Activated CD8-positive, alpha-beta memory T cell treated with anti-CD3 and anti-CD28 coated beads, Interleukin-2, amount 50 U/mL, for 24 hours (primary cell): ENCODE results near the gene CLCN7.

Source experiments
- DNase-seq: peaks from one replicate; pipeline ENCODE4 v3.0.0-alpha.2; 2020; ENCODE audit errors: extremely low read depth

The CLCN7 gene, protein sequence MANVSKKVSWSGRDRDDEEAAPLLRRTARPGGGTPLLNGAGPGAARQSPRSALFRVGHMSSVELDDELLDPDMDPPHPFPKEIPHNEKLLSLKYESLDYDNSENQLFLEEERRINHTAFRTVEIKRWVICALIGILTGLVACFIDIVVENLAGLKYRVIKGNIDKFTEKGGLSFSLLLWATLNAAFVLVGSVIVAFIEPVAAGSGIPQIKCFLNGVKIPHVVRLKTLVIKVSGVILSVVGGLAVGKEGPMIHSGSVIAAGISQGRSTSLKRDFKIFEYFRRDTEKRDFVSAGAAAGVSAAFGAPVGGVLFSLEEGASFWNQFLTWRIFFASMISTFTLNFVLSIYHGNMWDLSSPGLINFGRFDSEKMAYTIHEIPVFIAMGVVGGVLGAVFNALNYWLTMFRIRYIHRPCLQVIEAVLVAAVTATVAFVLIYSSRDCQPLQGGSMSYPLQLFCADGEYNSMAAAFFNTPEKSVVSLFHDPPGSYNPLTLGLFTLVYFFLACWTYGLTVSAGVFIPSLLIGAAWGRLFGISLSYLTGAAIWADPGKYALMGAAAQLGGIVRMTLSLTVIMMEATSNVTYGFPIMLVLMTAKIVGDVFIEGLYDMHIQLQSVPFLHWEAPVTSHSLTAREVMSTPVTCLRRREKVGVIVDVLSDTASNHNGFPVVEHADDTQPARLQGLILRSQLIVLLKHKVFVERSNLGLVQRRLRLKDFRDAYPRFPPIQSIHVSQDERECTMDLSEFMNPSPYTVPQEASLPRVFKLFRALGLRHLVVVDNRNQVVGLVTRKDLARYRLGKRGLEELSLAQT

DNA sequence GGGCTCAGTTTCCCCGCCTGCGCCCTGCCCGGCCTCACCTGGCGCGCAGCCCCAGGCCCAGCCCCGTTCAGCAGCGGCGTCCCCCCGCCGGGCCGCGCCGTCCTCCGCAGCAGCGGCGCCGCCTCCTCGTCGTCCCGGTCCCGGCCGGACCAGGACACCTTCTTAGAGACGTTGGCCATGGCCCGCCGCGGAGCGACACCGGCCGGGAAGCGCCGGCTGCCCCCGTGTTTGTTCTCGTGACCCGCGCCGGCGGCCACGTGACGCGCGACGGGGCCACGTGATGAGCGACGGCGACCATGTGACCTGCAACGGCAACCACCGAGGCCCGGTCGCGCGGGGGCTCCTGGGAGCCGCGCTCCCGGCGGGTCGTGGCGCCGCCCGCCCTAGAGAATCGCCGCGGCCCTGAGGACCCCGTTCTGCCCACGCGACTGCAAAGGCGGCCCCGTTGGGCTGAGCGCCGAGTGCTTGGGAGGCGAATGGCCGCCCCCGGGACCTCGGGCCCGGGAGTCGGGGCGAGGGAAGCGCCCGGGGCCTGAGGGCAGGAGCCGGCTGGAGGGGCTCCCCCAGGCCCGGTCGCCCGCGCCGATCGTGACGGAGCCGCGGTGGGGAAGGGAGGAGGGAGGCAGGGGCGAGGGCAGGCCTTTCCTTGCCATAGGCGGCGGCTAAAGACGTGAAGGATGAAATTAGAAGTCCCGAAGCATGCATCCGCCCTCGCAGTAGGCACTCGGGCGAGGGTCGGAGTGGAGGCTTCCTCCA lies at the start of gene CLCN7:
Gene CLCN7, minus strand, starts transcription at position 233 of the 756 bp plus-strand sequence. Its CDS starts 54 bp downstream, at position 179.
- DNase-seq: peak; percentile 76

DNA sequence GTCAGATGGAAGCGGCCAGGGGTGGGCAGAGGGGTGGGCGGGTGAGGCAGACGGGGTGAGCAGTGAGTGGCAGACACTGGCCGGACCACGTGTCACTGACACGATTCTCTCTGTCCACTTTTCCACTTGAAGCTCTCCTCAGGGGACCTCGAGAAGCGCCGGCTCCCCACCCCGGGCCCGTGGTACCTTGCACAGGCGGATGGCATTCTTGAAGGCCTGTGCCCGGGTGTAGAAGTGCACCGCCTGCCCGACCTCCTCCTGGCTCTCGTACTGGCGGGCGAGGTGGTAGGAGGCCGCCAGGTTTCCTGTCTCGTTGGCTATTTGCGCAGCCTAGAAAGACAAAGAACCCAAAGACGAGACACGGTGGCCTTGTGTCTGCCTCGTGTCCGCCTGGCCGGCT lies 49.5 kb upstream of the CLCN7 start:
- DNase-seq: no peak

DNA sequence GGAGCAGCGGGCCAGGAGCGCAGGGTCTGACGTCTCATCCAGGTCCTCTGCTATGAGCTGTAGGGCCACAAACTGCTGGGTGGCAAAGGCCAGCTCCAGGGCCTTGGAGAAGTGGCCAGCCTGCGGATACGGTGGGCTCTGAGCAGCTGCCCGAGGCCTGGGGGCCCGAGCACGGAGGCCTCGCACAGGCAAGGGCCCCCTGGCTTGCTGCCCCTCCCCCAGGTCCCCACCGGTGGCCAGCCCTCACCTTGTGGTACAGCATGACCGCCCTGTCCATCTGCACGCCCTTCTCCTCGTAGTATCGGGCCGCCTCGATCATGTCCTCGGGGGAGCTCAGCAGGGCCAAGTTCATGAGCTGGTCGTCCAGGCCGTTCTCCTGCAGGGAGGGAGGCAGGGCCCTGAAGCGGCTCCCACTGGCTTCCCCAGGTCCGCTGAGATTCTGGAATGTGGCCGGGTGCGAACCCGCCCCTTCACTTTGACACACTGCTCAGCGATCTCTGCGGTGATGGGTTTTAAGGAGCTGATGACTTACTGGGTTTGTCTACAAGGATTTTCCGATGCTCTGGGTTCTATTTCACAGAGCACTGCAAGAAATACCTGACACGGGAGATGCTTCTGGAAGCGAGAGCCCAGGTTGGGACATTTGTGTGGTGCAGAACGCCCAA lies 48.9 kb upstream of the CLCN7 start:
- no peak for DNase-seq

DNA sequence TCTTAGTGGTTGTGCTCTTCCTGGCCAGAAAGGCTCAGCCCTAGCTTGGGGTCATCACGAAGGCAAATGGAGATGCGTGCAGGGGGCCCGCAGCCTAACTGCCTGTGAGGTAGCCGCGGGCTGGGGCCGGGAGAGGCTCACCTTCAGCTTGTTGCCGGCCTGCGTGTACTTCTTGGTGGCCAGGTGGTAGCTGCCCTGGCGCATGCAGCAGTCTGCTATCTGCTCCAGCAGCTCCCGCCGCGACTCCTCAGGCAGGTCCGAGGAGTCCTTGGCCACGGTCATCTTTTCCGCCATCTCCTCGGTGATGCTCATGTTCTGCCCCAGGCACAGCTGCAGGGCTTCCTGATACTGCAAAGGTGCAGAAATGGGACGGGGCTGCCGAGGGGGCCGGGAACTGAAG lies 45.6 kb upstream of the CLCN7 start:
- no peak for DNase-seq

DNA sequence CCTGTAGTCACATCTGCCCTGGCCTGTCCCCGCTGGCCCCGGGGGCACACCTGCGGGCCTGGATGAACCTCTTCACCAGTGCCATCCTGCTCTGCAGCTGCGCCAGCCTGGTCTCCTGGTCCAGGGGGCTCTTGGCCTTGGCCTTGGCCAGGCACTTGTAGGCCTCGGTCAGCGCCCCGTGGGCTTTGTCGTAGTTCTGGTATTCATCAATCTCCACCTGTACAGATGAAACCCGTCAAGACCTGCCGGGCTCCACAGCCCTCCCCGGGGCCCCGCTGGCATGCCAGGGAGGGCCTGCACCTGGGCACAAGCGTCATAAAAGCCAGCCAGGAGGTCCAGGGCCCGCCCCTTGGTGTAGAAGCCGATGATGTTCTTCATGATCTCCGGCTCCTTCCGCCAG lies 45.0 kb upstream of the CLCN7 start:
- no peak for DNase-seq

DNA sequence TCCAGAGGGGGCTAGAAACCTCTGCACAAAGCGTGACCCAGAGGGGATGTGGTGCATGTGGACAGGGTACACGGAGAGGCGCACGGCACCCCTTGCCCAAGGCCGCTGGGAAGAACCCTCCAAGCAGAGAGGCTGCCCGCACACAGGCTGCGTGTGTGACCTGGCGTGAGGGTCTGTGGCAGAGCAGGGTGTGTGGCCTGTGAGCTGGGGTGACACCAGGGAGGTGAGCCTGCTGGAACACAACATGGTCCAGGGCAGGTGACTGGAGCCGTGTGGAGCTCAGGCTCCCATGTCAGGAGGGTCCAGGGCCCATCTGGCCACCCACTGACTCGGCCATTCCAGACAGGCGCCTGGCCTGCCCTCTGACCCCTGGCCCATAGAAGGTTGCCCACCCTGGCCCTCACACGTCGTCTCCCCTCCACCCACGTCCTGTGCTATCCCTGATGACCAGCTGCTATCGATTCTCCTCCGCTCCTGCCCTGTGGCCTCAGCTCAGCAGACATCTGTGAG lies 43.9 kb upstream of the CLCN7 start:
- no peak for DNase-seq

DNA sequence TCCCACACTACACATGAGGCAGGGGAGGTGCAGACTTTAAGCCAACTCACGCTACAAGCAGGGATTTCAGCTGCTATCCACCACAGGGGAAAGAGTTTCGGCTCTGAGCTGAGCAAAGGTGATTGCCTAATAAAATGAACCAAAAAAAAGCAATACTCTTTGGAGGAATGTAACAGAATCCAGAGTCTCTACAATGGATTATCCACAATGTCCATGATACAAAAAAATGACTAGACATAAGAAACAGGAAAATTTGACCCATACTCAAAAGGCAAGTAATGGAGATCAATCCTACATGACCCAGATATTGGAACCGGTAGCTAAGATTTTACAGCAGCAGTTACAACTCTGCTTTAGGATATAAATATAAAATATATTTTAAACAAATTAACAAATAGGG lies 39.7 kb upstream of the CLCN7 start:
- no peak for DNase-seq

DNA sequence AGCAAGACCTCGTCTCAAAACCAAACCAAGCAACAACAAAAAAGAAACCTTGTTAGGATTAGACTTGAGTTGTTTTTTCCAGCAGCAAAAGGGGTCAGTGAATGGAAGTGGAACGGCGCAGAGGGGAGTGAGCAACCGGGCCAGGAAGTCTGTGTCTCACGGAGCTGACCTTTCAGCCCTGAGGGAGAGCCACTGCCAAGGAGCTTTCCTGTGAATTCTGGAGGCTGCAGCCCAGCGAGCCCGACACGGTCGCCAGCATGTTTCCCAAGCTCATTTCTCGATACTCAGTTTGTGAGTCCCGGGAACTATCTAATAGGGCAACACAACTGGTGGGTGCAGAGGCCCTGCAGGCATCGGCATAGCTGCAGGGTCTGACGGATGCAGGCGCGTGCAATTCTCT lies 37.9 kb upstream of the CLCN7 start:
- DNase-seq: no peak

DNA sequence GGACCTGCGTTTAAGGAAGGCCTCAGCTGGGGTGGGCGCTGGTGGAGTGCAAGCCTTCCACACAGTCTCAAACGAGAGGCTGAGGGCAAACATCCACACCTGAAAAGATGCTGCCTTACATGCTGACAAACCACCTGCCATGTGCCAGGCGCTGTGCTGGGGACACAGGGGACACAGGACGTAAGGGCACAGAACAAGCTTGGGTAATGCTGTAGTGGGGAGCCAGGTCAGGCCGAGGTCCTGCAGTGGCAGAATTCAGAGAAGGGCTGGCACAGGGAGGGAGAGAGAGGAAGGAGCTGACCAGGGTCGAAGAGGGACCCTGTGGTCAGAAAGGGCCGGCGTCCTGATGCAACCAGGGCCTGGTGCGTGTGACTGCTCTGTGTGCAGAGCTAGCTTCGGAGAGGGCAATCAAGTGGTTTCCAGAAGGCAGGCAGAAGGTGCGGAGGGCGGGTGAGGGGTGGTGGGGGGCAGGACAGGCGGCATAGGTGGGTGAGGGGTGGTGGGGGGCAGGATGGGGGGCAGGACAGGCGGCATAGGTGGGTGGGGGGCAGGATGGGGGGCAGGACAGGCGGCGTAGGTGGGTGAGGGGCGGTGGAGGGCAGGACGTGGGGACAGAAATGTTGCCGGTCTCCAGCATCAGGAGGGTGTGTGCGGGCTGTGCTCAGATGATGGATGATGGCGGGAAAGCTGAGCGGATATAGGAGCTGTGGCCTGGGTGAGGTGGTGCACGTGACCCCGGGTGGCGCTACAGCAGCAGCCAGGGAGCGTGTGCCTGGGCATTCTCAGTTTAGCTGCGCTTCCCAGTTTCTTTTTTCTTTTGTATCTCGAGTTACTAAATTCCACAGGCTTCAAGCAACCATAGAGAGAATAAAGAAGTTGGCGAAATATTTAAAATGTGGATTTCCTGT lies 37.1 kb upstream of the CLCN7 start:
- no peak for DNase-seq

DNA sequence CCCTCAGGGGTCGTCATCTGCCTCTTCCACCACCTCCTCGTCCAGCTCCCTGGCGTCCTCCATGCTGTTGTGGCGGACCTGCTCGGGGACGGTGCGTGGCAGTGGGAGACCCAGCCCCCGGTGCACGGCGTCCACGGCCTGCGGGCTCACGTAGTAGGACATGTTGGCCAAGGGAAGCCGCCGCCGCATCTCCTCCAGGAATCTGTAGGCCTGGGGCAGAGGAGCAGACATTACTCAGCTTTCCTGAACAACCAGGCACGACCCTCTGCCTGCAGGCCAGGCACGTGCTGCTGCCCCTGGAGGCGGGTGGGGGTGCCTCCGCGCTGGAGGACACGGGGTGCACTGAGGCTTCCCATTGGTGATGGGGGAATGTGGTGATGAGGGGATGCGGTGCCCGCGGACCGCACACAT lies 36.1 kb upstream of the CLCN7 start:
- DNase-seq: no peak

DNA sequence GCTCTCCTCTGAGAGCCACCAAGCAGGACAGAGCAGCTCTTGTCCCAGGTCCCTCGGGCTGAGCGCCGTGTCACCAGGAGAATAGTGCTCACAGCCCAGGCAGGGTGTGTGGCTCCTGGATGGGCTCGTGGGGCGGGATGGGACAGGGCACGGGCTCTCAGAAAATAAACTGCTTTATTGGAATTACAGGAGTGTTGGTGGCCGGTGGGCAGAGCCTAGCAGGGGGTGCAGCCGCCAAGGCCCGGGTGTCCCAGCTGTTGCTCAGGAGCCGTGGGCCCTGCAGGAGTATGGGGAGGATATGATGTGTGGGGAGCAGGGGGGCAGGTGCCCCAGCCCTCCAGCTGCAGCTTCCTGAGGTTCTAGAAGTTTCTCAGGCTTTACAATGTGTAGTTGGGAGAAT lies 35.4 kb upstream of the CLCN7 start:
- DNase-seq: no peak

DNA sequence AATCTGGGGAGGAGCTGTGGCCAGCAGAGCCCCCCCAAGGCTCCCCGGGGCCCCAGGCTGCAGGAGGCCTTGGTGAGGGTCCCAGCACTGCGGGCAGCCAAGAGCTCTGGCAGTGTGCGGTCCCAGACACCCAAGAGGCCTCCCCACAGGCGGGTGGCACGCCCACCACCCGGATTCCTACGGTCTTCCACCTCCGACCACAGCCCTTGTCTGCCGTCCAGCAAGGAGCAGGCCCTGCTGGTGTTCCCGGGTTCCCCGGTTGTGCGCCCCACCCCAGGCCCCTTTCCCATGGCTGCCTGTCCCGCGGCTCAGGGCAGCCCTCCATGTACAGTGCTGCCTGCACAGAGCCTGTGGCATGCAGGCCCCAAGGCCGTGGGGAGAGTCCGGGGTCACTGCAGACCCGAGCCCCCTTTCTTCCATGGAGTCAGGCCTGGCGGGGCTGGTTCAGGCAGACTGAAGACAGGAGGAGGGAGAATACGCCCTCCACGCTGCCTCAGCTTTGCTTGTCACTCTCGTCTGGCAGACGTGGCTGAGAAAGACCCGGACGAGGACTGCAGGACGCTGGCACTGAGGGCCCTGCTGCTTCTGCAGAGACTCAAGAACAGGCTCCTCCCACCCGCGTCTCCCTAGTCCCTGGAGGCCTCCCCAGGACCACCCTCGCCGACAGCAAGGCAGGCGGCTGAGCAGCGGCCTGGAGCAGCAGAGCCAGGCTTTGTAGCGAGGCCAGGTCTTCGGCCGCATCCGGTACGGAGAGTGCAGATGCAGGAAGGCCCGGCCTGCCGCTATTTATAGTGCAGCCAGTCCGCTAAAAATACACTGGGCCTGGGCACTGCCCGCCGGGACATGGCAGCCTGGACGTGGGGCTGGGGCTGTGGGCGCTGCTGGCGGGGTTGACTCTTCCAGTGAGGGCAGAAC lies 34.7 kb upstream of the CLCN7 start:
- DNase-seq: no peak

DNA sequence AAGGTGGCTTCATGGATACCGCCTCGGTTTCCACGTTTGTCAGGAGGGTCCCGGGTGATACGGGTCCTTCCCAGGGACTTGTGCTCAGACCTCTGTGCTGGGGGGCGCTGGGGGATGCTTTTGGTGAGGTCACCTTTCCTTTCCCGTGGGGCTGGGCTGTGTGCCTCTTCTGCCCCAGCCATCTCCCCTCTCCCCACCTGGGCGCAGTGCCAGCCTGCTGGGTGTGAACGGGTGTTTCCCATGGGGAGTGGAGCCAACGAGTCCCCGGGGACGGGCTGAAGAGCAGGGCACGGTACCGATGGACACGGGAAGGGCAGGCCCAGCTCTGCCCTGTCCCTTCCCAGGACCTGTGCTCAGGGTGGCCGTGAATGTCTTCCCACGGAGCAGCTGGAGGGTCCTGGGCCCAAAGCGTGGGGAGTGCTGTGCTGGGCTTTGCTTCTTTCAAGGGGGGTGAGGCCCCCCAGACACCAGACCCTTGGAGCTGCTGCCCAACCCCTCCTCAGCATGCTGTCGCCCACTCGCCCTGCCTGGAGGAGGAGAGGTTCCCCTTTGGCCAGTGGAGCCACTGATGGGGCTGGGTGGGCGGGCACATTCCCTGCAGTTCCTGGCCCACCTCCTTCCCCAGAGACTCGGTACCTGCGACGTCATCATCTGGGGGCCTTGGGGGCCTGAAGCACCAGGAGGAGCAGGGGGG lies 33.8 kb upstream of the CLCN7 start:
- DNase-seq: no peak

DNA sequence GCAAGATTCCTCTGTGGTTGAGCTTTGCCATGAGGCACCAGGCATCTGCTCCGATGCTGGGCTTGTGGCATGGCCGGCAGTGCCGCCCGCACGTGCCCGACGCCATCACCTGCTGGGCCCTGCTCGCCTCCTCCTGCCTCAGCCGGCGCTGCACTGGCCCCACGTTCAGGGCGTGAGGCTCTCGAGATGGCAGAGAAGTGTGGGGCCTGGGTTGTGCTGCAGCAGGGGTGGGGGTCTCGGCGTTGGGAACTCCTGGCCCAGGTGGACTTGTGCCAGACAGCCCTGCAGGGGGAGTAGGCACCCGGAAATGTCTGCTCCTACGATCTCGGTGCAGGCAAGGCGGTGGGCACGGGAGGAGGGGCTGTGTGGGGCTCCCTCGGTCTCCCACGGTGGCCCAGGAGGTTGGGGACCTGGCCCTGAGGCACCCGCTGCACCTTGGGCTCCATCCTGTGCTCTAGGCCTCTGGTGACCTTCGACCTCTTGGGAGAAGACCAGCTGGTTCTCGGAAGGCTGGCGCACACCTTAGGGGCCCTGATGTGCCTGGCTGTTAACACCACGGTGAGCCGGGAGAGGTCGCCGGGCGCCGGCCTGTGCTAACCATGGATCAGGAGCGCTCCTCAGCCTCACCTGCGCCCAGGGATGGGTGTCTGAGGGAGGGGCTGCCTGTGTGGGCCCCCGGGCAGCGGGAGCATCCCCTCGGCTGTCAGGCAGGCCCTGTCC lies 31.8 kb upstream of the CLCN7 start:
- no peak for DNase-seq

DNA sequence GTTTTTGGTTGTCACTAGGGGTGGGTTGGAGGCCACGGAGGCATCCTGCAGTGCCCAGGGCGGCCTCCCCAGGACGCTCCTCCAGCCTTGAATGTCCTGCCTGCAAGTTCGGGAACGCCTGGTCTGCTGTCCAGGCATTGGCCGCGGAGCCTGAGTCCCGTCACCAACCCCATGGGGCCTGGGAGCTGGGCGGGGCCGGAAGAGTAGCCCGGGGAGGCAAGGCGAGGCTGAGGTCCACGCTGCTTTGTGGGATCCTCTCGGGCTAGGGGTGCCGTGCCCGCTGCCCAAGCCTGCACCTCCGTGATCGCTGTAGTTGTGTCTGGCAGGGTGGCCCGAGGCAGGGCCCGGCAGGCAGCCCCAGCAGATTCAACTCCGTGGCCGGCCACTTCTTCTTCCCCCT lies 31.1 kb upstream of the CLCN7 start:
- DNase-seq: no peak

DNA sequence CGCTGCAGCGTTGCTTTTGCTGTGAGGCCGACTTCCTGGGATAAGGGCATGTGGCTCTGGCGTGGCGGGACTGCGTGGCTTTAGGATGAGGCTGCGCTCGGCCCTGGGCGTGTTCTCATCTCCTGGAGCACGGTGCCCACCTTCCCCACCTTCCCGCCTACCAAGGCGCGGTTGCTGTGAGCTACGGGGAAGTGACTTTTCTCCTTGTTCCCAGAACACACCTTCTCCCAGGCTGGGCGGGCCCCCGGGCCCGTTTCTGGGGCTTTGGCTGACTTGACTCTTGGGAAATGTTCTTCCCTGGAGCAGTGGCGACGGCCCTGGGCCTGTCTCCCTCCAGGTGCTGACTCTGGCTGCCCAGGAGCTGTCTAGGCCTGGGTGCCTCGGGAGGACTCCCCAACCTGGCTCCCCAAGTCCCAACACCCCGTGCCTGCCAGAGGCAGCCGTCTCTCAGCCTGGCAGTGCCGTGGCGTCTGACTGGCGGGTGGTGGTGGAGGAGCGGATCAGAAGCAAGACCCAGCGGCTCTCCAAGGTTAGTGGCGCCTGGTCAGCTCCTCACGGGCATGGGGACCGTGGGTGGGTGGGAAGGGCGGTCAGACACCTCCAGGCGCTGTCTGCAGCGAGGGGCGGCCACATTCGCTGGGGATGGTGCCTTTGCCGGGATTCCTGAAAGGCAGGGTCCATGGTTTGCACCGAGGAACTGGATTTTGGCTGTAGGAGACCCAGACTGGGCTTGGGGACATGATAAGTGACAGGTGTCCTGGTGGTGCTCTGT lies 30.4 kb upstream of the CLCN7 start:
- DNase-seq: no peak
